Endothelial cell of umbilical vein (primary cell): ENCODE data around the gene DMPK. TPM values are rescaled to one million over a fixed set of nuclear protein-coding genes. Genes with fewer than 3 reads are reported as not detected.

Experiments
- BruUV-seq: library from RNA; stranded (reverse); fragments of 400-500 nt; replicated peaks from 2 replicates; lab custom pipeline; 2021; lab: Mats Ljungman, UMichigan
- CTCF ChIA-PET: fragments of 300-600, 350-600 bp; sonication (Branson Sonifier 250); formaldehyde crosslinking; loops from one replicate; lab custom pipeline; 2021; ENCODE audit warnings: antibody characterized with exemption, inconsistent platforms; lab: Charles Lee
- POLR2A ChIA-PET: fragments of 300-600, 350-600 bp; sonication (Branson Sonifier 250); formaldehyde crosslinking; loops from one replicate; lab custom pipeline; 2021; ENCODE audit warnings: antibody characterized with exemption, inconsistent platforms; lab: Charles Lee
- DNase-seq: peaks from one replicate; pipeline ENCODE4 v3.0.0-alpha.2; 2011; ENCODE audit warnings: low read depth, low spot score
- FAIRE-seq: peaks from 2 replicates; lab custom pipeline; 2011; peaks lifted over from hg19 to GRCh38; lab: Jason Lieb, UNC
- H2AFZ ChIP-seq: 2 replicates; pipeline ENCODE4 v1.6.0; 2012; ENCODE audit warnings: low read depth, low read length, control low read depth, inconsistent platforms
- H3K27ac ChIP-seq: 2 replicates; pipeline ENCODE4 v1.5.1; 2011; ENCODE audit warnings: low read depth, mild to moderate bottlenecking, control low read depth, low read length, moderate library complexity; ENCODE audit not compliant: insufficient read depth
- H3K27me3 ChIP-seq, 2 experiments: 2 replicates each; pipeline versions ENCODE4 v1.6.0 to v1.6.1; 2011; ENCODE audit warnings: low read length in 2 of 2, mixed read lengths in 1 of 2; ENCODE audit not compliant: control insufficient read depth in 2 of 2, insufficient read depth in 2 of 2
- H3K36me3 ChIP-seq, 2 experiments: 2 replicates in 1 of 2; 3 replicates in 1 of 2; pipeline ENCODE4 v1.5.1; 2011; ENCODE audit warnings: low read length in 2 of 2, mild to moderate bottlenecking in 1 of 2, moderate library complexity in 1 of 2; ENCODE audit not compliant: control insufficient read depth in 2 of 2, insufficient read depth in 2 of 2; ENCODE audit errors: extremely low read depth in 1 of 2
- H3K4me1 ChIP-seq: 3 replicates; pipeline ENCODE4 v1.5.1; 2011; ENCODE audit warnings: mild to moderate bottlenecking, low read length; ENCODE audit not compliant: control insufficient read depth, insufficient read depth; ENCODE audit errors: extremely low read depth
- H3K4me2 ChIP-seq: 2 replicates; pipeline ENCODE4 v1.6.1; 2011; ENCODE audit warnings: low read length, control low read depth, mixed read lengths; ENCODE audit not compliant: insufficient read depth
- H3K4me3 ChIP-seq, 3 experiments: fragments of 200-600 bp in 1 of 3; sonication (generic), shearing (Covaris generic) in 1 of 3; replicated peaks in 1 of 3; 2 replicates each; pipeline ENCODE4 v1.5.1; 2011 to 2016; ENCODE audit warnings: control low read depth in 3 of 3, low read length in 3 of 3, mild to moderate bottlenecking in 2 of 3, inconsistent platforms in 1 of 3, low read depth in 1 of 3, moderate library complexity in 1 of 3; ENCODE audit not compliant: insufficient read depth in 1 of 3
- H3K79me2 ChIP-seq: 2 replicates; pipeline ENCODE4 v1.6.0; 2012; ENCODE audit warnings: low read length, inconsistent platforms; ENCODE audit not compliant: control insufficient read depth, insufficient read depth
- H3K9ac ChIP-seq: replicated peaks from 2 replicates; pipeline ENCODE3; 2011; ENCODE audit warnings: low read length, control low read depth; ENCODE audit not compliant: insufficient read depth; ENCODE audit errors: extremely low read depth
- H3K9me1 ChIP-seq: replicated peaks from 3 replicates; pipeline ENCODE4 v1.6.0; 2011; ENCODE audit warnings: mild to moderate bottlenecking, low read length; ENCODE audit not compliant: control insufficient read depth, insufficient read depth; ENCODE audit errors: extremely low read depth
- H3K9me3 ChIP-seq: replicated peaks from 2 replicates; pipeline ENCODE4 v1.5.1; 2012; ENCODE audit warnings: low read length, inconsistent platforms; ENCODE audit not compliant: control insufficient read depth, insufficient read depth
- H4K20me1 ChIP-seq: replicated peaks from 2 replicates; pipeline ENCODE3; 2011; ENCODE audit warnings: mild to moderate bottlenecking, low read length; ENCODE audit not compliant: control insufficient read depth, insufficient read depth; ENCODE audit errors: extremely low read depth
- EZH2 ChIP-seq: IDR thresholded peaks from 2 replicates; pipeline ENCODE4 v1.6.1; 2012; ENCODE audit warnings: borderline replicate concordance, low read depth, mild to moderate bottlenecking, moderate library complexity, low read length, inconsistent platforms; ENCODE audit not compliant: severe bottlenecking
- FOS ChIP-seq: IDR thresholded peaks from 2 replicates; pipeline ENCODE4 v1.6.1; 2011; ENCODE audit warnings: mild to moderate bottlenecking, low read length, moderate library complexity, borderline replicate concordance; ENCODE audit not compliant: insufficient read depth
- GATA2 ChIP-seq: IDR thresholded peaks from 2 replicates; pipeline ENCODE4 v1.7.0; 2011; ENCODE audit warnings: low read depth, mild to moderate bottlenecking, moderate library complexity, mixed read lengths, low read length; ENCODE audit not compliant: insufficient read length, insufficient read depth
- JUN ChIP-seq: IDR thresholded peaks from 2 replicates; pipeline ENCODE4 v1.6.1; 2011; ENCODE audit warnings: borderline replicate concordance, low read depth; ENCODE audit not compliant: insufficient read length, insufficient read depth
- MYC ChIP-seq: IDR thresholded peaks from one replicate; pipeline ENCODE4 v1.6.1; 2011; ENCODE audit warnings: mild to moderate bottlenecking, low read depth, low read length
- POLR2A ChIP-seq: IDR thresholded peaks from 2 replicates; pipeline ENCODE4 v1.6.1; 2012; ENCODE audit warnings: low read depth, mild to moderate bottlenecking, control low read depth, low read length
- POLR2AphosphoS5 ChIP-seq: IDR thresholded peaks from 2 replicates; pipeline ENCODE4 v1.6.1; 2012; ENCODE audit warnings: low read depth, mild to moderate bottlenecking, control low read depth, low read length, moderate library complexity; ENCODE audit not compliant: insufficient read depth
- dilution Hi-C: fragments of 300-500 bp; cut with MboI; formaldehyde crosslinking; loops from one replicate; pipeline ENCODE4 v1.15.0; 2019; ENCODE audit warnings: low sequenced_read_pairs; ENCODE audit not compliant: extremely low pct_ligation_motif_present
- intact Hi-C: fragments of 100-400 bp; cut with micrococcal nuclease; formaldehyde crosslinking; loops from one replicate; pipeline ENCODE4 v1.10.0; 2022
- polyA plus RNA-seq, 4 experiments: library from polyadenylated mRNA; depleted of rRNA in 3 of 4; stranded (reverse) in 3 of 4; unstranded in 1 of 4; fragments of >200 nt; gene quantifications; 2 replicates each; pipeline versions ENCODE4 v1.2.1 to v1.2.3, GENCODE V29; 2011 to 2012; ENCODE audit warnings: missing spikeins in 1 of 4
- total RNA-seq: library from RNA; stranded (reverse); gene quantifications from 2 replicates; pipeline ENCODE4 v1.2.3, GENCODE V29; 2021
- TF ChIP-seq, protein P1 (sequence below), 2 donors: IDR thresholded peaks; 1 replicate in 1 of 2; 2 replicates in 1 of 2; pipeline ENCODE4 v1.5.1; 2011; ENCODE audit warnings: low read length in 2 of 2, mild to moderate bottlenecking in 2 of 2, moderate library complexity in 2 of 2, control low read depth in 1 of 2, inconsistent platforms in 1 of 2, low read depth in 1 of 2; ENCODE audit not compliant: insufficient read depth in 1 of 2; ENCODE audit errors: extremely low read depth in 1 of 2

Gene DMPK
- total and polyA plus RNA-seq, 2 donors (not counting 3 experiments of a cell fraction or from before 2014, with no cell fraction given): 36.6 to 73.3 TPM

DNA sequence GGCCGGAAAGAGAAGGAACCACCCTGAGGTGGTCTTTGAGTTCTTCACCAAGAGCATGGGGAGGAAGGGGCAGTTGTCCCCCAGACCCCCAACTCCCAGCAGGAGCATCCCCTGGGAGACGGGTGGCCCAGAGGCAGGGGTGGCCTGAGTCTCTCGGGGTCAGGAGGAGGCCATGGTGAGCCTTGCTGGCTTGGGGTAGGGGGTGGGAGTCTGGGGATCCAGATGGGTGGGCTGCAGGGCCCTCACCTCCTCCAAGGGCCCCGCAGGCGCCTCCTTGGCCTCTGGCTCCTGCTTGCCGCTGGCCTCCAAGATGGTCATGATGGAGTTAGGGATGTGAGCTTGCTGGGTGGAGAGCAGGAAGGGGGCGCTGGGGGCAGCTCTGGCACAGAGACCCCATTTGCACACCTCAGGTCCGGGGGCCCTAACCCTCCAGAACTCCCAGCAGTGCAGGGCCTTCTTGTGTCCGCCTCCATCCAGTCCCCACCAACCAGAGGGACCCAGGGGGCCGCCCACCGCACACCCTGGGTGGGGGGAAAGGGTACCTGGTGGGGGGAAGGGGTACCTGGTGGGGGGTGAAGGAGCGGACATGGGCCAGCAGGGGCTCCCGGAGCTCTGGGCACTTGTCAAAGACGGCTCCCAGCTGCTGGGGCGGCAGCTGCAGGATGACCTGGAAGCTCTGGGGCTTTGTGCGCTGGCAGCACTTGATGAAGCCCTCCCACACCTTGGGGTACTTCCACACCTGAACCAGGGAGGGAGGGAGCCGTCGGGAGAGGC is 34.1 kb upstream of the DMPK start:
- POLR2A ChIA-PET: interaction anchor here (0.6 kb wide), 2 partner anchors 10 to 34 kb away, joined by 5 to 11 read pairs; partner anchors contain the start of gene DMPK

DNA sequence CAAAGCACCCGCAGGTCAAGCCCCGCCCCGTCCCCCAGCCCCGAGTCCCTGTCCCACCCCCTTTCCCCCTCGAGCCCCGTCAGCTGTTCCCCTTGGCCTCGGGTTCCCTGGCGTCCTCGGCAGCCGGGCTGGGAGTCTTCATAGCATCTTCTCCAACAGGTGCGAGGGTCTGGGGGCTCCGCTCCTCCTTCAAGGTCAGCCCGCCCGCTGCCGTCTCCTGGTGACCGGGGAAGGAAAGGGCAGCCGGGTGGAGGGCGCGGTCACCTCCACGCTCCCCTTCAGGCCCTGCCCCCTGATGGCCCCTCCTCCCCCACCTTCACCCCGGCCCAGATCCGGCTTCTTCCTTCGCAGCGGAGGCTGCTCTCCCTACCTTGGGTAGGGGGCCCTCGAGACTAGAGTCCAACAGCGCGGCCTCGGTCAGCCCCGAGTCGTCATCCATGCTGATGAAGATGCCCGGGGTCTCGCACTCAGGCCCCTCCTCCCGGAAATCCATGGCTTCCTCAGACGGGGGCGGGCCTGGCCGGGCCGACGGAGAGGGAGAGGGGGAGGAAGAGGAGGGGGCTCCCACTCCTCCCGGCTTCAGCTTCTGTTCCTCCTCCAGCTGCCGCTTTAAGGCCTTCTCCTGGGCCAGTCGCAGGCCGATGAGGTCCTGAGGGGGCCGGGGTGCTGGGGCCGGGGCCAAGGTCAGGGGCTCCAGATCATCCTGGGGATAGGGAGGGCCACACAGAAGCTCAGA is 33.4 kb upstream of the DMPK start:
- ChIA-PET CTCF (interaction anchor here (1.2 to 2.6 kb wide), 7 partner anchors 15 to 262 kb away, joined by 3 to 38 read pairs (median 9); partner anchors contain the start of genes DMWD and SIX5), POLR2A (interaction anchor here (0.6 kb wide), 1 partner anchor 9 kb away, joined by 11 read pairs; no protein-coding TSS in a partner anchor)
- BruUV-seq: TSS peak; percentile 29
- H3K4me2 ChIP-seq: peak overlapping the region; percentile 19
- H4K20me1 ChIP-seq: no peaks in the 10 kb centered on the region
- intact Hi-C loops (loop anchor here (5.0 kb wide), 1 partner anchor 182 kb away; the partner anchor contains the start of gene CCDC61), dilution Hi-C loops (no loop called here)
- TF ChIP-seq POLR2A (no peak), FOS (no peak), POLR2AphosphoS5 (peak; percentile 46), EZH2 (no peak)
- TF ChIP-seq, protein P1, sequence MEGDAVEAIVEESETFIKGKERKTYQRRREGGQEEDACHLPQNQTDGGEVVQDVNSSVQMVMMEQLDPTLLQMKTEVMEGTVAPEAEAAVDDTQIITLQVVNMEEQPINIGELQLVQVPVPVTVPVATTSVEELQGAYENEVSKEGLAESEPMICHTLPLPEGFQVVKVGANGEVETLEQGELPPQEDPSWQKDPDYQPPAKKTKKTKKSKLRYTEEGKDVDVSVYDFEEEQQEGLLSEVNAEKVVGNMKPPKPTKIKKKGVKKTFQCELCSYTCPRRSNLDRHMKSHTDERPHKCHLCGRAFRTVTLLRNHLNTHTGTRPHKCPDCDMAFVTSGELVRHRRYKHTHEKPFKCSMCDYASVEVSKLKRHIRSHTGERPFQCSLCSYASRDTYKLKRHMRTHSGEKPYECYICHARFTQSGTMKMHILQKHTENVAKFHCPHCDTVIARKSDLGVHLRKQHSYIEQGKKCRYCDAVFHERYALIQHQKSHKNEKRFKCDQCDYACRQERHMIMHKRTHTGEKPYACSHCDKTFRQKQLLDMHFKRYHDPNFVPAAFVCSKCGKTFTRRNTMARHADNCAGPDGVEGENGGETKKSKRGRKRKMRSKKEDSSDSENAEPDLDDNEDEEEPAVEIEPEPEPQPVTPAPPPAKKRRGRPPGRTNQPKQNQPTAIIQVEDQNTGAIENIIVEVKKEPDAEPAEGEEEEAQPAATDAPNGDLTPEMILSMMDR (IDR thresholded peaks at IDR 0.05; ENCODE audit: extremely low read depth in 1 of 2, insufficient read depth in 1 of 2, low read depth in 1 of 2, low read length in 2 of 2): no peak
- H3K9me1 ChIP-seq: no peaks in the 10 kb centered on the region
- no peak overlapping the region for H3K27ac ChIP-seq
- H3K4me1 ChIP-seq: peaks cover 20% of the 10 kb centered on the region
- no peaks in the 10 kb centered on the region for H3K79me2 ChIP-seq
- peak overlapping the region; percentile 23 to 60 (median 35) for H3K4me3 ChIP-seq
- peak overlapping the region; percentile 29 for H2AFZ ChIP-seq
- H3K9me3 ChIP-seq: no peaks in the 10 kb centered on the region
- no peaks in the 10 kb centered on the region for H3K27me3 ChIP-seq
- peaks cover 3 to 5% of the 10 kb centered on the region in 2 experiments for H3K36me3 ChIP-seq
- no peak overlapping the region for H3K9ac ChIP-seq
- FAIRE-seq: peak; percentile 76
- peak; percentile 44 for DNase-seq

More for the DNA sequence above, 34.1 kb upstream of the DMPK start:
- H3K36me3 ChIP-seq: peaks cover 3 to 9% of the 10 kb centered on the region in 2 experiments
- H3K9me1 ChIP-seq: no peaks in the 10 kb centered on the region
- peaks cover 22% of the 10 kb centered on the region for H3K4me1 ChIP-seq
- no peaks in the 10 kb centered on the region for H3K79me2 ChIP-seq
- intact Hi-C loops: loop anchor here (1.0 to 5.0 kb wide), 4 partner anchors 47 to 181 kb away; partner anchors contain the start of genes CCDC61, SIX5 and SYMPK
- H3K9me3 ChIP-seq: no peaks in the 10 kb centered on the region
- H3K27ac ChIP-seq: no peak overlapping the region
- no peak for DNase-seq
- H4K20me1 ChIP-seq: no peaks in the 10 kb centered on the region
- no peak overlapping the region for H2AFZ ChIP-seq
- no TSS peak for BruUV-seq
- FAIRE-seq: no peak
- TF ChIP-seq POLR2AphosphoS5 (no peak), POLR2A (no peak), GATA2 (no peak), JUN (no peak), MYC (no peak)
- peak overlapping the region in 2 of 3 experiments; percentile 23 to 60 for H3K4me3 ChIP-seq
- H3K9ac ChIP-seq: no peak overlapping the region
- CTCF ChIA-PET: interaction anchor here (0.6 to 2.6 kb wide), 44 partner anchors 8 to 649 kb away, joined by 3 to 38 read pairs (median 6); partner anchors contain the start of genes CCDC61, DMPK, DMWD and FBXO46
- H3K27me3 ChIP-seq: no peaks in the 10 kb centered on the region
- no peak overlapping the region for H3K4me2 ChIP-seq
- dilution Hi-C loops: no loop called here
